Esophagus muscularis mucosa (tissue), 4 donors: ENCODE data around the gene ITGB3BP.

ENCODE experiments used
- CTCF ChIP-seq, 3 experiments: fragments of 200-600 bp in 2 of 3; fragments of 450-650 bp in 1 of 3; sonication (generic) in 2 of 3; IDR thresholded peaks; one replicate each; pipeline ENCODE4 v1.5.1; 2017 to 2019; ENCODE audit warnings: antibody characterized with exemption in 3 of 3, mild to moderate bottlenecking in 2 of 3, moderate library complexity in 1 of 3
- EP300 ChIP-seq: sonication (generic); formaldehyde crosslinking; IDR thresholded peaks from one replicate; pipeline ENCODE4 v1.6.1; 2017; ENCODE audit warnings: antibody characterized with exemption
- POLR2A ChIP-seq: fragments of 450-650 bp; IDR thresholded peaks from one replicate; pipeline ENCODE4 v1.6.1; 2017; ENCODE audit warnings: antibody characterized with exemption, moderate library complexity, mild to moderate bottlenecking, low read depth
- POLR2AphosphoS5 ChIP-seq, 2 donors: sonication (generic); formaldehyde crosslinking; IDR thresholded peaks; one replicate each; pipeline ENCODE4 v1.6.1; 2017; ENCODE audit warnings: antibody characterized with exemption in 2 of 2

GRCh38 chr1:63463248-63463647 is 59.8 kb downstream of the ITGB3BP start:
- no peak for TF ChIP-seq CTCF (IDR thresholded peaks at IDR 0.05)
- no peak for TF ChIP-seq POLR2AphosphoS5 (IDR thresholded peaks at IDR 0.05)
- no peak for TF ChIP-seq POLR2A
- TF ChIP-seq EP300: no peak
